ENCODE measurements around the gene SIGLEC6.
"Not testable (repeated sequence)": the region's sequence is repeated elsewhere in the genome, so short reads cannot be mapped to it uniquely, and the experiment has no call there.

SIGLEC6 gene

DNA sequence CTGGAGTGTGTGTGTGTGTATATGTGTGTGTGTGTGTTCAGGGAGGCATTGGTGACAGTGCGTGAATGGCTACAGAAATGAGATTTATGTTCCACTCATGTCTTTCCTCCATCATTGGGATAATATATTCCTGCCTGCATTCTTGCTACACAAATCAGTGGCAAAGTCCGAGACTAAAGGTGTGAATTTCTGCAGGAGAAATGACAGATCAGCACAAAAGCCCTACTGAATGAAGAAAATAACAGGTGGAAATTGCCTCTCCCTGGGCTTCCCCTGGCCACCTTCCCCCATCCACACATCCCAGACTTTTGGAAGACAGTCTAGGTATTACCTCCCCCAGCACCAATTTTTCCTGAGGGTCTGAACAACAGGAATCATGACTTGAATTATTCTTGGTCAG is 10.1 kb downstream of the SIGLEC6 start:
- DNase-seq: no peak
- intact Hi-C loops (cut with DNase I): no loop called here

DNA sequence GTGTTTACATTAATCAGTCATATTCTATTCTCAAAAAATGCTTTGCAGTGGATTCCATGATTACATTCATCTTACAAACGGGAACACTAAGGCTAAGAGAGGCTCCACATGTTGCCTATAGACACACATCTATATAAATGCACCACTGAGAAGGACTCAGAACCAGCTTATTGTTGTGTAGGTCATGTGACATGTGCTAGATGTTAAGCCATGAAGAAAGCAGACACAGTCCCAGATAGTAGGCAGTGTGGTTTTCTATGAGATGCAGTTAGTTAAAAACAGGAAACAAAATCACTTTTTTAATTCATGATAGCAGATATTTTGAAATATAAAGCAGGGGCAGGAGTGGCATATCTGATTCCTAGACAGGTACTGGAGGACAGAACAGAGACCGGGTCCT is 10.7 kb downstream of the SIGLEC6 start:
- no peak for DNase-seq
- intact Hi-C loops (cut with DNase I): no loop called here

- DNase-seq: peak in 4 of 42 donors; percentile 11 to 54 (median 29)
- intact Hi-C loops (cut with DNase I): no loop called here
These were observed 16.5 kb downstream of the SIGLEC6 start for GRCh38 chr19:51514866-51515481.

DNA sequence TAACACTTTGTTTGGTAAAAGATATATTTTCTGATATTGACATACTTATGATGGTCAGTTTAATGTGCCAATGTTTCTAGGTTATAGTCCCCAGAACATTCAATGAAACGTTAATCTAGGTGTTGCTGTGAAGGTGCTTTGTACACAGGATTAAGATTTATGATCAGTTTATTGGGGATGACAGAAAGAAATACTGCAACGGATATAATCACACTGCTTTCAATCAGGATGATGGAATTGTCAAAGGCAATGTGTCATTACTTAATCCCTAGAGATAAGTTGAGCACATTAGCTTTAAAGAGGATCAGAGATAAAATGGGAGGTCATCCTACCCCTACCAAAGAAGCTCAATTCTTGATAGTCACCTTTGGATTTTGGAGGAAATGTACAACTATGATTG is 17.5 kb downstream of the SIGLEC6 start:
- intact Hi-C loops (cut with DNase I): no loop called here
- DNase-seq: no peak

DNA sequence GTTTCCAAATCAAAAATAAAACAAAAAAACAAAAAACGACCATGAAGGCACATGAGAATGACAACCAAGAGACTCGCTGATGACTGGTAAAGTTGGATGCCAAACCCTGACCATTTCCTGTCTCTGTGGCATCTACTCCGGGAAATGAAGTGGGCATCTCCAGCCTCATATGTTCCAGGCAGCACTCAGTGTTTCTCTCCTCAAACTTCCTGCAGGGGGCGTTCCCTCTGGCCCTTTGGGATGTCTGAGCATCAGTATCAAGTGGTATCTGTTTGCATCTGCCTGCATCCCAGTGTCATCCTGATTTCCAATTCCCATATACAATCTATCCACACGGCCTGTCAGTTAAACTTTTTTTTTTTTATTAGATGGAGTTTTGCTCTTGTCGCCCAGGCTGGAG is 20.1 kb downstream of the SIGLEC6 start:
- intact Hi-C loops (cut with DNase I): no loop called here
- DNase-seq: no peak

- intact Hi-C loops (cut with DNase I): no loop called here
- DNase-seq: no peak
These were observed 21.4 kb downstream of the SIGLEC6 start for GRCh38 chr19:51509823-51510660.

DNA sequence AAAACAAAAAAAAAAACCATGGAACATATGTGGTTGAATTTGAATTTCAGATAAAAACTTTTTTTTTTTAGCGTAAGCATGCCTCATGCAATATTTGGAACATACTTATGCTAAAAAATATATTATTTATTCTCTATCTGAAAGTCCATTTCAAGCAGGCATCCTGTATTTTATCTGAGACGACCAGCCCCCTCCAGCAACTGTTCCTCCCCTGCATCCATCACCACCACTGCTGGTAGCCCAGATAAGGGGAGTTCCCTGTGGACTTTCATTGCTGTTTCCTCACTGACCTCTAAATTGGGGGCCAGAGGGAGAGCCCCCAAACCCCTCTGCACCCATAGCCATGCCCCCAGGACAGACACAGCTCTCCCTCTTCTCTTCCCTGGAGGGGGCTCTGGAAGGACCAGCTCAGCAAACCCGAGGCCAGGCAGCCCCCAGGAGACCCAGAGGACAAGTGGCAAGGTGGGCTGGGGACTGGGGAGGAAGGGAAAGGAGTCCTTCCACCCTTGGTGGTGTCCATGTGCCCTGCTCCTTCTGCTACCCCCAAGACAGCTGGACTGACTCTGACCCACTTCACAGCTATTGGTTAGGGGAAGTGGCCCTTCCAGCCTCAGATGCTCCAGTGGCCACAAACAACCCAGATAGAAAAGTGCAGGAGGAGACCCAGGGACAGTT is 23.3 kb downstream of the SIGLEC6 start:
- intact Hi-C loops (cut with DNase I): no loop called here
- no peak for DNase-seq

DNA sequence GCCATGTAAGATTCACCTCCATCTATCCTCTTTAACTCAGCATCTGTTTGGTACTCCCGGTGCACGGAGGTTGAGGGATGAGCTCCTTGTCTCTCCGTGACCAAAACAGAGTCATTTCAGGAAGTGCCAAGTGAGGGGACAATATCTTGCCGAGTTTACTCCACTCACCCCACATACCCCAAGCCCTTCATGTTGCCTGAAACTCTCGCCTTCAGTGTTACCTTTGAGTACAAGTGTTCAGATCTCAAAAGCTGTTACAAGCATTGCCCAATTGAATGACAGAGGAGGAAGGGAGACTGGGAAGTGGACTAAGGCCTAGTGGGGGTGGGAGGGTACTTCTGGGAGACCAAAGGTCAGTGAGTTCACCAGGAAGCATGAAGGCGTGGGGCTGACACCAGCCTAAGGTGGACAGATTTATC is 23.8 kb downstream of the SIGLEC6 start:
- DNase-seq: no peak
- intact Hi-C loops (cut with DNase I): no loop called here

GRCh38 chr19:51507192-51507591 is 24.3 kb downstream of the SIGLEC6 start:
- DNase-seq: no peak
- intact Hi-C loops (cut with DNase I): no loop called here

DNA sequence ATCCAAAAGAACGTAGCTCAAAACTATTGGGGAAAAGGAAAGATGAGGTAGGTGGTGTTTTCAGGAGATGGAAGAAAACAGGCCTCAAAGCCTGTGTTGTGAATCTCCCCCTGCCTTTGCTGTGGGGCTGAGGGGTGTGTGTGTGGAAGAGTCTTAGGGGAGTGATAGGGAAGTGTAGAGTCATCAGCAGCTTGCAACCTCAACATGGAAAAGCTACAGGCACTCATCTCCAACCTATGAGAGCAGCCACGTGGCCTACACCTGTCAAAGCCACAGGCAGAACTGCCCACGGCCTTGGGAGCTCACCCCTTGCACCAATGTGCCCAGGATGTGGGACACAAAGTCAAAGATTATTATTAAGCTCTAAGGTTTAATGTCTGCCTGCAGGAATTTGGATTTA is 25.6 kb downstream of the SIGLEC6 start:
- intact Hi-C loops (cut with DNase I): no loop called here
- no peak for DNase-seq

GRCh38 chr19:51503896-51504295 is 27.6 kb downstream of the SIGLEC6 start:
- intact Hi-C loops (cut with DNase I): no loop called here
- DNase-seq: no peak

DNA sequence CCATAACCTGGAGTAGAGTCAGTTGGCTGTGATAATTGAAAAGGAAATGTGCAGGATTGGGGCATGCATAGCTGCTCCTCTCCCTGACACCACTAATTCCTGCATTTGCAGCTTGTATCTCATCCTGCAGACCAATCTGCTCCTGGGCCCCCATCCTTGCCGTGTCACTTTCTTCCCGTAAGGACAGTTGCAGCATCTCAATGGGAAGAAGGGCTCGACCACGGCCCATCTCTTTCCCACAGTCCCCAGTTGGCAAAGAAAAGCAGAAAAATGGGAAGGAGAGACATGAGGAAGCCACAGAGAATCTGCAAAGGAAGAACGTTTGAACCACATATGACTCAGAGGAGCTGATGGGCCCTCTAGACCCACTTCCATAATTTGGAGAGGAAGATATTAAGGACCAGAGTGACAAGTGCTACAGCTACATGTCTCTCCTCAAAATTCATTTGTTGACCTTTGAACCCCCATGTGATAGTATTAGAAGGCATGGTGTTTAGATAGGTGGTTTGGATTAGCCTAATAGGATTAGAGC is 28.1 kb downstream of the SIGLEC6 start:
- DNase-seq: no peak
- intact Hi-C loops (cut with DNase I): no loop called here

DNA sequence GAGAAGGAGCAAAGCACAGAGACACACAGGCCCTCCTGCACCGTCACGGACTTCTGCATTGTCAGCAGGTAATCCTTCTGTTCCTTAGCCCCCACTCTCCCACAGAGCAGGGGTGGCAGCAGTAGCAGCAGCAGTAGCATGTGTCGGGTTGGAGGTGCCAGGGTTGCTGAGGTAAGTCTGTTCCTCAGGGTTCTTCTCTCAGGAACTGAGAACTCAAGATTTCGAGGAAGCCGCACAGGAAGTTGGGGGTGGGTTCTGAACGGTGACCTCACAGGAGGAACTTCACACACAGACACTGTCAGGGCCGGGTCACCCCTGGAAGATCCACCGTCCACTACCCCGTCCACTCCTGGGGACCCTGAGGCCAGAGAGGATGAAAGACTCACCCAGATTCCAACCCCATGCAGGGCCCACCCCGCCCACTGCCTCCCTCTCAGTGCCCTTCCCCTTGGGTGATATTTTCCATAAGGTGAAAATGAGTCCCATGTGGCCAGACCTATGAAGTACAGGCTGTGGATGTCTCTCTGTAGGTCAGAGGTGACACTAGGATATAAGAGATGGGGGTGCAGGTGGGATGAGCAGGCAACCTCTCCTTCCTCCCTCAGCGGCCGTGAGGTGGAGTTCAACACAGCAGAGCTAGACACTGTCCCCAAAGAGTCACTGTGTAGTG is 29.7 kb downstream of the SIGLEC6 start, which contains the start of gene SIGLEC12:
TSS of gene SIGLEC12 (minus strand) at position 207 of the 670 bp plus-strand sequence. CDS start at position 140, 67 bp downstream.
- intact Hi-C loops (cut with DNase I): no loop called here
- DNase-seq: peak in 36 of 42 donors; percentile 6 to 63 (median 37)

DNA sequence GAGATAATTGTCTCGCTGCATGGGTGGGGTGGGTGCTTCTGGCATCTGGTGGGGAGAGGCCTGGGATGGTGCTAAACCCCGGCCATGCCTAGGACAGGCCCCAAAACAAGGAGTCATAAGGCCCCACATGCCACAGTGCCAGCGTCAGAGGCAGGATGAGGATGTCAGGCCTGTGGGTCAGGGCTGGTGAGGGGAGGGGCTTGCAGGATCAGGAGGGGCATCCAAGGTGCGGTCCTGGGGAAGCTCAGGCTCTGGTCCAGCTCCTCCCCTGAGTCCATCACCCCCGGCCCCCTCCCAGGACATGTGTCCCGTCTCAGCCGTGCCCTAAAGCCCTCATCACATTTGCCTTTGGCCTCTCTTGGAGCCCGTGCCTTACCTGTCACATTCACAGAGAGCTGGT is 30.5 kb downstream of the SIGLEC6 start:
- DNase-seq; intact Hi-C loops (cut with DNase I): not testable (repeated sequence)

GRCh38 chr19:51497666-51498065 is 33.8 kb downstream of the SIGLEC6 start:
- intact Hi-C loops (cut with DNase I): no loop called here
- DNase-seq: no peak

DNA sequence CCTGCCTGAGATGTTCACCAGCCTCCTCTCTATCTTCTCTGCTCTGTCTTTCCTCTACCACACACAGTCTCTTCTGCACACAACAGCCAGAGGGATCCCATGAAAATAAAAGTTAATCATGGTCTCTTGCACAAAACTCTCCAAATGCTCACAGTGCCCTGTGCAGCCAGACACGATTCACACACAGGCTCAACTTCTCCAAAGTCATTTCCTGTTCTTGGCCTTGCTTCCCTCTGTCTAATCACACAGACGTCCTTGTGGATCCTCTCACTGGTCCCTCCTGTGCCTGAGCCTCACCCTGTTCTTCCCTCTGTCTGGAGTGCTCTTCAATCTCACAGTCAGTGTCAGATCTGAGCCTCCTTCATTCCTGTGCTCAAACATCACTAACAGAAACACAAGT is 37.7 kb downstream of the SIGLEC6 start:
- DNase-seq: peak in 1 of 42 donors; percentile 4
- intact Hi-C loops (cut with DNase I): no loop called here

DNA sequence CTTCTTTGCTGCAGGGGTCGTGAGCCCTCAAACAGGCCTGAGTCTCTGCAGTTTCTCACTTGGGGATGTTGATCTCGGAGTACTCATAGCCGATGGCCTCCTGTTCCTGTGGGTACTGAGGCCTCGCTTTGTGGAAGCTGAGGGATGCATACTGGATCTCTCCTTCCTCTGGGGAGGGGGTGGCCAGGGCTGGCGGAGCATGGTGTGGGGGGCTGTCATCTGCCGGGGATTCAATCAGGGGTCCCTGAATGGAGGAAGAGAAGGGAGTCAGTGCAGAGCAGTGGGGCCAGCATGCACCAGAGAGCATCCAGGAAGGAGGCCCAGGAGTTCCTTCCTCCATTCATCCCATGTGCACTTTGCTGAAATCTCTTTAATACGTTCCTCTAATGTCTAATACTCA is 39.9 kb downstream of the SIGLEC6 start:
- intact Hi-C loops (cut with DNase I): no loop called here
- no peak for DNase-seq

GRCh38 chr19:51490676-51491075 is 40.8 kb downstream of the SIGLEC6 start:
- intact Hi-C loops (cut with DNase I): no loop called here
- no peak for DNase-seq

DNA sequence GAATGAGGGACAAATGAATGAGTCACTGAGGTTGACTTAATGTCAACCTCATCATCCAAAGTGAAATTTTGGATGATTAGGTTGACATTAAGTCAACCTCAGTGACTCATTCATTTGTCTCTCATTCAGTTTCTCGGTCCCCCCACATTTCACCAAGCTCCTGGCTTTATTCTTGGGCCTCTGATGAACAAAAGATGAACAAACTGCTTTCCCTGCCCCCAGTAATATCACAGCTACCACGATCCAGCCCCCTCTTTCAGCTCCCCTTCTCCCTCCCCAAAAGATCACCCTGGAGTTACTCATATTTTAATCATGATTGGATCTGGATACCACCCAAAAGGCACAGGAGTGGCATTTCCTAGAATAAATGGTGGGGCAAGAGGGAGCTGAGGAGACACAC is 42.4 kb downstream of the SIGLEC6 start:
- DNase-seq: no peak
- intact Hi-C loops (cut with DNase I): no loop called here

All from head of caudate nucleus (tissue), 42 donors.